Dermis microvascular lymphatic vessel endothelial cell (primary cell): ENCODE data around the gene COX6A1. TPM values are rescaled to one million over a fixed set of nuclear protein-coding genes. Genes with fewer than 3 reads are reported as not detected.

Experiments
- DNase-seq, 2 donors: peaks; one replicate each; pipeline versions ENCODE4 v3.0.0 to v3.0.0-alpha.2; 2010; ENCODE audit warnings: low read depth in 2 of 2
- total RNA-seq: library from RNA; depleted of rRNA; stranded (reverse); fragments of >200 nt; gene quantifications from 2 replicates; pipeline ENCODE4 v1.2.1, GENCODE V29; 2014

Gene COX6A1
- 417 and 434 TPM in 2 replicates for total RNA-seq

DNA sequence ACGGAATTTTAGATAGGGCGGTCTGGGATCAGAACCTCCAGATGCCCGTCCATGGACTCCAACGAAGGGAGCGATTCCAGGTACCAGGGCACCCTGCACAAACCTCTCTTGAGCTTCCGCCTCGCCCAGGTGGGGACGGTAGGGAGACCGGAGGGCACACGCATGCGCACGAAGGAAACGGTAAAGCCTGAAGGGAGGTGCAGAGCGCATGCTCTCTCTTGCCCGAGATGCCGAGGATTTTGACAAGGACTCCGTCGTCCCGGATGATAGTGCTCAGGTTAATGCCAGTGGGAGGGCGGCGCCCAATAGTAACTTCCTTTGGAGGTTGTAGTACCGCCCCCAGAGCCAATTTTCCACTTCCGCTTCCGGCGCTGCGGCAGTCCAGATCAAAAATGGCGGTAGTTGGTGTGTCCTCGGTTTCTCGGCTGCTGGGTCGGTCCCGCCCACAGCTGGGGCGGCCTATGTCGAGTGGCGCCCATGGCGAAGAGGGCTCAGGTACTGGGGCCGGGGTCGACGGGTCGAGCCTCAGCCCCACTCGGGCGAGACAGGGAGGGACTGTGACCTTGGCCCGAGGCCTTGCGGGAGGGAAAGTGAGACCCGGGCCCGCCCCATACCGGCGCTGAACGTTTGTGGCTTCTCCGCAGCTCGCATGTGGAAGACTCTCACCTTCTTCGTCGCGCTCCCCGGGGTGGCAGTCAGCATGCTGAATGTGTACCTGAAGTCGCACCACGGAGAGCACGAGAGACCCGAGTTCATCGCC, at the start of gene COX6A1:
COX6A1 (plus strand) TSS at position 379 of the 760 bp plus-strand sequence; CDS start at position 393, 14 bp downstream.
- peak; percentile 89 to 94 for DNase-seq

DNA sequence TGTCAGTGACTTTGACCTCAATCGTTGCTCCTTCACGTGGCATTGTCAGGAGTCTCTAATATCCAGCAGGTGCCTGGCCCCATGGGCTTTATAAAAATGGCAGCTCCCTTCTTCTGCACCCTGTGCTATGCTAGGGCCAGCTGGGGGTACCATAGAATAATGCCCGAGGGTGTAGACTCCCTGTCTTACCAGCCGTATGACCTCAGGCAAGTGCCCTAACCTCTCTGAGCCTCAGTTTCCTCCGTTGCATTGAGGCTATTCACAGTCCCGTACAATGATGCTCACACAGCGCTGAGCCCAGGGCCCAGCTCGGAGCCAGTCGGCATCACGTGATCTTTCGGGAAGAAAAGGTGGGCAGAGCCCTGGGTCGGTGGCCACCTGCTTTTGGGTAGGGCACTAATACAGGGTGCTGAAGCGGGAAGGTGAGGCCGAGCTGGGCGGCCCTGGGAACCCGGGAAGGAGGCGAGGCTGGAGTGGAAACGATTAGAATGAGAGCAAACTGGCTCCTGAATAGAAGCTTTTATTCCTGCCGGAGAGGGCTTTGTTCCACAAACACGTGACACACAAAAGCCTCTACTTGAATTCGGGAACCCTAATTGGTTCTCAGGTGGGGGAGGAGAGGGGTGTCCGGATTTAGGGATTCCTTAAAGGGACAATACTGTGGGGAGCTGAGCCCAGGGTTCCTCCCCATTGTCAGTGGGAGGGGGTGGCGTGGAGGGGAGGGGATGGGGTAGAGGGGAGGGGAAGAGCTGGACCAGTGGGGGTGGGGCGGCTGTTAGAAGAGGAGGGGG, 49.0 kb upstream of the COX6A1 start:
- no peak for DNase-seq

DNA sequence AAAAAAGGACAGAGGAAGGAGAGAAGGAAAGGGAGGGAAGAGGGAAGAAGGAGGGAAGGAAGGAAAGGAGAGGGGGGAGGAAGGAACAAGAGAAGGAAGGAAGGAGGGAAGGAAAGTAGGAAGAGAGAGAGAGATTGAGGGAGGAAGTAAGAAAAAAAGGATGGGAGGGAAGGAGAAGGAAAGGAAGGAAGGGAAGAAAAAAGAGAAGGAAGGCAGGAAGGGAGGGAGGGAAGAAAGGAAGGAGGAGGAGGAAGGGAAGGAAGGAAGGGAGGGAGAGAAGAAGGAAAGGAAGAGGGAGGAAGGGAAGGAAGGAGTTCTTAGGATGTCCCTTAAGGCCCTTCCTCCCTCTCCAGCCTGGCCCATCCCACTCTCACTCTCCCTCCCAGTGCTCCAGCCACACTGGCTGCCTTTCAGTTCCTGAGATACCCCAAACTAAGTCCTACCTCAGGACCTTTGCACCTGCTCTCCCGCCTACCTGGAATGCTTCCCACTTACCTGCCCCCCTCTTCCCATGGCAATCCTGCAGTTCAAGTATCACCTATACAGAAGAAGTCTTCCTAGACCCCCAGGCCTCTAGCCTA, 47.3 kb upstream of the COX6A1 start:
- no peak for DNase-seq

DNA sequence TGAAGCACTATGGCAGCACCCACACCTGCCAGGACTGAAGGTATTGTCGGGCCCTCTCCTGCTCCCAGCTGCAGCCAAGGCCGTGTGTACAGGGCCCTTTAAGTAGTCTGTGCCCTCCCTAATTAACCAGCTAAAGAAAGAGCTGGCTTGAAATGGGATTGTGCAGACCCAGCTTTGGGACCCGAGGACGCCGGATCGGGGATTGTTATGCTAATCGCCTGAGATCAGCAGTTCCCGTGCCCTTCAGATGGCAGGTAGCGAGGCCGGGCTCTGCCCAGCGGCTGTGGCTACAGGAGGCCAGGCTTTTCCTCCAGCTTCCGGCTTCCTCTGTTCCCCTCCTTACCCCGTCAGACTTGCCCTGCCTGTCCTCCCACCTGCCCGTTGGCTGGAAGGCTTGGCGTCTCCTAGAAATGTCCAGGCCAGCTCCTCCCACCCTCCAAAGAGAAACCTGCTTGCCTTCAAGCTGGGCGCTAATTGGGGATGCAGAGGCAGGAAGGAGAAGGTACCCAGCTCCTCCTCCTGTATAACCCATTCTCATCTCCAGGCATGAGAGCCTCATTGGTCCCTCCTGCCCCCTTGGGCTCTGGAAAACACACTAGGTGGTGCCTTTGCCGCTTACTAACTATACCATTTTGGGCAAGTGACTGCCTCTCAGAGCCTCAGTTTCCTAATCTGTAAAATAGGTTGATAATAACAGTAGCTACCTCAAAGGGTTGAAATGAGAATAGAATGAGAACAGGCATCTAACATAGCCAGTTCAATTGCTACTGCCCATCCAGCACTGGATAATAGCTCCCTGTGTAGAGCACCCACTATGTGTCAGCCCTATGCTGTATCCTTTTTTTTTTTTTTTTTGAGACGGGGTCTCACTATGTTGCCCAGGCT, 43.2 kb upstream of the COX6A1 start:
- DNase-seq: no peak

DNA sequence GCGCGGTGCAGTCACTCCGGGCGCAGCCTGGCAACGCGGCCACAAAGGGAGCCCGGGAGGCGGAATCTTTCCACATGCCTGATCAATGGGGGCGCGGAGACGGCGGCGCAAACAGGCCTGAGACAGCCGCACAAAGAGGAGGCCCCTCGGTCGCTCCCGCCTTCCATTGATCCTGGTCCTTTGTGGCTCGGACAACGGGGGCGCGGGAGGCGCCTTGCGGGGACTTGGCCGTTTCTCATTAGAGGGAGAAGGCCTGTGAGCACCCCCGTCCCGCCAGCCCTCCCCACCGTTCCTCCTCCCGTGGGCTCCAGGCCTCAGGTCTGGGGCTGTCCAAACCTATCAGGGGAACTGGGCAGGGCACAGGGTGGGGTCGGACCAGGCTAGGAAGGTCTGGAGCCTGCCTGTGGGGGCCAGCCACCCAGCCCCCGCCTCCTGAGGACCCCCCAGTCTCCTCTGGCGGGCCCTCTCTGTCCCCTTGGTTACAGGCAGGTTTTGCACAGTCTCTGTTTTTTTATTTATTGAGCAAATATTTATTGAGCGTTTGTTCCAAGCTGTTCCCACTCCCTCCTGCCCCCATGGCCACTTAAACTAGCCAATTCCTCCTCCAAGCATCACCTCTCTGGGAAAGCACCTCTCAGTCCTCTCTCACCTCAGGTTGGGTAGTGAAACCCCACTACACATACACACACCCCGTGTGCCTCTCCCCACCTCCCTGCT, 39.9 kb upstream of the COX6A1 start:
- DNase-seq: no peak

DNA sequence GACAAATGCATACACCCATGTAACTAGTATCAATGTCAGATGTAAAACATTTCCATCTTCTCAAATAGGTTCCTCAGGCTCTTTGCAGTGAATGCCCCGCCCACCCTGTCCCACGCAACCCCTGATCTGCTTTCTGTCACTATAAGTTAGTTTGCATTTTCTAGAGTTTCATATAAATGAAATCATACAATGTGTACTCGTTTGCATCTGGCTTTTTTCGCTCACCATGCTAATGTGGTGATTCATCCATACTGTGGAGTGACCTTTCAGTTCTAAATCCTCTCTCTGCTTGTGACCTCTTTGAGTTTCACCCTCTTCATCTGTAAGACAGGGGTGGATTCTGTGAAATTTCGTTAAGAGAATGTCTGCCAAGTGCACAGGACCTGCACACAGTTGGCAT, 38.4 kb upstream of the COX6A1 start:
- no peak for DNase-seq

DNA sequence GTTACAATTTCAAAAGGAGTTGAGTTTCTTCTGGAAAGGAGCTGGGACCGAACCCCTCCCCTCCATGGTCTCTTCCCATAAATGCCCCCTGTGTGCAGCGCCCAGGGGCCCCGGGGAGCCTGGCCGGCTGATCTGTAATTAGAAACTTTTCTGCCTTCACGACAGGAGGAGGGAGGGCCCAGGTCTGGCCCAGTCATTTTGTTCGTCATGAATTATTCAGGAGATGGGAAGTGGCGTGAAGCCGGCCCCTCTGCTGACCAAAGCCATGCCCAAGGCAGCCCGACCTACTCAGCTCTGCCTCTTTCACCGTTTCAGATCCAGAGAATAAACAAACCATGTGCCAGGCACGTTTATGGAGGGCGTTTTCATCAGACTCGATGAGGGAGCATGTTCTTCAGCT, 35.7 kb upstream of the COX6A1 start:
- no peak for DNase-seq

DNA sequence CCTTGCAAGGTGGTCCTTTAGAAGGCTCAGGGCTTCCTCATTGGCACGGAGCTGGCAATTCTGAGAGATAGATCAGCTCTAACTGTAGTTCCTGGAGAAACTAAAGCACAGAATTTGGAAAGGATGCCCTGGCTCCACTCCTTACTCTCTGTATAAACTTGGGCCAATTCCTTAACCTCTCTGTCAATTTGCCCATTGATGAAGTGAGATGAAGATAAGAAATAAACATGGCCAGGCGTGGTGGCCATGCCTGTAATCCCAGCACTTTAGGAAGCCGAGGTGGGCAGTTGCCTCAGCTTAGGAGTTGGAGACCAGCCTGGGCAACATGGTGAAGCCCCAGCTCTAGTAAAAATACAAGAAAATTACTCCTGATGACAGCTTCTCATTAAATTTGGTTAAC, 34.0 kb upstream of the COX6A1 start:
- no peak for DNase-seq

DNA sequence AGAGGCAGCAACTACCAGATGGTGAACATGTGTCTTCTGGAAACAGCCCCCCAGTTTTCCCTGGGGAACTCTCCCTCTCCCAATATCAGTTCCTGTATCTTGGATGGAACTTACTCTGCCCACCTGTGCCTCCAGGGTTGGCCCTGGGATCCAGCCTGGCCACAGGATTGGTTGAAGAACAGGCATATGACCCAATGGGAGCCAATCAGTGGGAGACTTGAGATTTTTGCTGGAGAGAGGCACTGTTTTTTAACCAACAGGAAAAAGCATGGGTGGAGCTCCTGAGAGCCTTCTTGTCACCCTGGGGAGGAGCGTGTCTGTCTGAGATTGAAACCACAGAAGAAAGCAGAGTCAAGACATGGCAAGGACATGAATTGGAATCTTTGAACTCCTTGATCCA, 33.6 kb upstream of the COX6A1 start:
- DNase-seq: no peak

DNA sequence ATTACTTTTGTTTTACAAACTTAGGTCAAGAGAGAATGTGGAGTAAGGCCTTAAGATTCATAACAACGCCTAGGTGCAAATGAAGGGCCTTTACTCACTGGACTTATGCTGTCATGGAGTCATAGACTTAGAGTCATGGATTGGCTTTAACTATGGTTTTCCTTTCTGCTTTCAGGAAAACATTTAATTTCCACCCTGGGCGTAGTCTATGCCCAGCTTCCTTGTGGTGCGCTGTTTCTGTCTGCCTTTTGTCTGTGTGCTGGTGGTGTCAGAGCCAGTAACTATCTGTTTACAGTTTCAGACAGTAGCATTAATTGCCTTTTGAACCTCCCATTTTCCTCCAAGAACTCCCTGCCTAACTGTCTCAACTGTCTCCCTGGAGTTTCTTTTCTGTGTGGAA, 31.8 kb upstream of the COX6A1 start:
- DNase-seq: no peak

DNA sequence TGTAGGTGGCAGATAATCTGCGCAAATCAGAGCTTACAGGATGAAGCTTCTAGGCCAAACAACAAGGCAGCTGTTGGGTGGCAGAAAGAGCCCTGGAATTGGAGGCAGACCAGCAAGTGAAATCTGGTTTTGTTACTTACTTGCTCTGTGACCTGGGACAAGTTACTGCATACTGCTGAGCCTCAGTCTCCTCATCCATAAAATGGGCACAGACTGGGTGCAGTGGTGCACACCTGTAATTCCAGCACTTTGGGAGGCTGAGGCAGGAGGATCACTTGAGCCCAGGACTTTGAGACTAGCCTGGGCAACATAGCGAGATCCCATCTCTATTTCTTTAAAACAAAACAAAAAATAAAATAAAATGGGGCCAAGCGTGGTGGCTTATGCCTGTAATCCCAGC, 31.4 kb upstream of the COX6A1 start:
- no peak for DNase-seq

DNA sequence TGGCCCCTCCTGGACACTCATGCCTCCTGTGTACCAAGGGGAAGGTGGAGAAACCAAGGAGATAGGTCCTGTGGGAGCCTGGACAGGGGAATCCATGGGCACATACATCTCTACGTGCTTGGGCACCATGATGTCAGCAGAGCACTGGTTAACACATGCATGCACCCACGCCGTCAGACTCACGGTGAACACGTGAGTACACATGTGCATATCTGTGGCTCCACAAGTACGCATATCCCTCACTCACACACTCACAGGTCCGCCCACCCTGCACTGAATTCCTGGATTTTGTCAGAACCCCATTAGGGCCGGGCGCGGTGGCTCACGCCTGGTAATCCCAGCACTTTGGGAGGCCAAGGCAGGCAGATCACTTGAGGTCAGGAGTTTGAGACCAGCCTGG, 29.1 kb upstream of the COX6A1 start:
- DNase-seq: no peak

DNA sequence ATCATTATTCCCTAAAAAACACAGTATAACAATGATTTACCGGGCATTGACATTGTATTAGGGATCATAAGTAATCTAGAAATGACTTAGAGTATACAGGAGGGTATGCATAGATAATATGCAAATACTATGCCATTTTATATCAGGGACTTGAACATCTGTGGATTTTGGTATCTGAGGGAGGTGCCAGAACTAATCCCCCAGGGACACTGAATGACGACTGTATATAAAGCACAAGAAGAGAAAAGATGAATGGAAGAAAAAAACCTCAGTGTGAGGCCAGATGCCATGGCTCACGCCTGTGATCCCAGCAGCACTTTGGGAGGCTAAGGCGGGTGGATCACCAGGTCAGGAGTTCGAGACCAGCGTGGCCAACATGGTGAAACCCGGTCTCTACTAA, 25.5 kb upstream of the COX6A1 start:
- no peak for DNase-seq

DNA sequence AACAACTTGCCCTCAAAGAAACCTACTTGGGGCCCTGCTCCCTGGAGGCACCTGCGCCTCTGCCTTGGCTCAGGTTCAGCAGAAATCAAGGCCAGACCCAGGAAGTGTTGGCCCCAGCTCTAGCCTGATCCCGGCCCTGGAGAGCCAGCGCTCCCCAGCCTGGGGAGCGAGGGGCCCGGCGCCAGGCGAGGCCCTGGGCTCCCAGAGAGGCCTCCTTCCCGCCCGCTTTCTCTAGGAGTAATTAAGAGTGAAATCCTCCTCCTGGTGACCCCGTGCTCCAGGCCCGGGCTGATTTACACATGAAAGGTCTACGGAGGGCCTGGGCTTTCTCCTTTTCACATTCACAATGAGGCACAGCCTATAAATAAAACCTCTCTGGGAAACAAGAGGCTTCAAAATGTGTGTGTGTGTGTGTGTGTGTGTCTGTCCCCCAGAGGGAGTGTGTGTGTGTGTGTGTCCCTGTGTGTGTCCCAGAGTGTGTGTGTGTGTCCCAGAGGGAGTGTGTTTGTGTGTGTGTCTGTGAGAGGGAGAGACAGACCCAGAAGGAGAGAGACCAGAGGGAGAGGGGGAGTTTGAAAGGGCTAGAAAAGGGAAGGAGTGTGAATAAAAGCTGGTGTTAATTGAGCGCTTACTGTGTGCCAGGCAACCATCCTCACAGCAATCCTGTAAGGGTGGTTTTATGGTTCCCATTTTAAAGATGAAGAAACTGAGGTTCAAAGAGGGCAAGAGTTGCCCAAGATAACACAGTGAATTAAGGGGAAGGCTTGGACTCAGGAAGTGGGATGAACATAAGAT, 23.8 kb upstream of the COX6A1 start:
- DNase-seq: no peak

DNA sequence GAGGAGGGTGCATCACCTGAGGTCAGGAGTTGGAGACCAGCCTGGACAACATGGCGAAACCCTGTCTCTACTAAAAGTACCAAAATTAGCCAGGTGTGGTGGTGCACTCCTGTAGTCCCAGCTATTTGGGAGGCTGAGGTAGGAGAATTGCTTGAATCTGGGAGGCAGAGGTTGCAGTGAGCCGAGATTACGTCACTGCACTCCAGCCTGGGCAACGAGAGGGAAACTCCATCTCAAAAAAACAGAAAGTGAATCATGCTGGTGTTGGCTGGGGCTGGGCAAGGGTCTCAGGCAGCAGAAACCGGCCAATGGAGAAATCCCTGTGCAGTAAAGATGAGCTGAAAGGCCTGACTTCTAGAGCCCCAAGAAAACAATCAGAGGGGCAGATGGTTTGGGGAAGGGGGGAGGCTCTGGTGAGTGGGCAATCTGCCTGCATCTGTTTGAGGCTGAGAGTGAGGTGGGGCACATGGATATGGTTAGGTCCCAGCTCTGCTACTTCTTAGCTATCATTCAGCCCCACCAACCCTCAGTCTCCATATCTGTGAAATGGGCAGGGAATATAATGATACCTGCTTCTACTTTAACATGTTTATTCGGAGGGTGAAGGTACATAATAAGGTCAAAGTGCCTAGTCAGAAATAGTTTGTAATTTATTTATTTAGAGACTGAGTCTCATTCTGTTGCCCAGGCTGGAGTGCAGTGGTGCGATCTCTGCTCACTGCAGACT, 21.3 kb upstream of the COX6A1 start:
- DNase-seq: no peak

DNA sequence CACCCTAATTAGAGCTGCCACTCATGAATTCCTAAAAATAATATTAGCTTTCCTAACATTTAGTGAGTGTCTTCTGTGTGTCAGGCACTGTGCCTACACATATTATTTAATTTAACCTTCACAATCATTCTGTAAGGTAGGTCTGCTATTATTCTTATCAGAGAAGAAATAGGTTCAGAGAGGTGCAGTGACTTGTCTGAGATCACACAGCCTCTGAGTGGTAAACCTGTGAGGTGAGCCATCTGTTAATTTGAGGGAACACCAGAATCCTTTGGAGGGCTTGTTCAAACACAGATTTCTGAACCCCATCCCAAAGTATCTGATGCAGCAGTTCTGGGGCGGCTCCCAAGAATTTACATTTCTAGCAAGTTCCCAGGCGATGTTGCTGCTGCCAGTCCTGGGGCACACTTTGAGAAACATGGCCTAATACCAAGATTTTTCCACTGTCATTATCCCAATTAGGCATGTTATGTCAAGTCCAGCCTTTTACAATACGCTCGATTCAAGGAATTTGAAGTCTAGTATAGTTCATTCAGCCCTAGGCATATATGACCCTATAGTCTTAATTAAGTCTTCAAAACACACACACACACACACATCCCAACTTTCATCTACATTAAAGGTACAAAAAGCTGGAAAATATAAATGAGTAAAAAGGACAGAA, 19.9 kb upstream of the COX6A1 start:
- no peak for DNase-seq

DNA sequence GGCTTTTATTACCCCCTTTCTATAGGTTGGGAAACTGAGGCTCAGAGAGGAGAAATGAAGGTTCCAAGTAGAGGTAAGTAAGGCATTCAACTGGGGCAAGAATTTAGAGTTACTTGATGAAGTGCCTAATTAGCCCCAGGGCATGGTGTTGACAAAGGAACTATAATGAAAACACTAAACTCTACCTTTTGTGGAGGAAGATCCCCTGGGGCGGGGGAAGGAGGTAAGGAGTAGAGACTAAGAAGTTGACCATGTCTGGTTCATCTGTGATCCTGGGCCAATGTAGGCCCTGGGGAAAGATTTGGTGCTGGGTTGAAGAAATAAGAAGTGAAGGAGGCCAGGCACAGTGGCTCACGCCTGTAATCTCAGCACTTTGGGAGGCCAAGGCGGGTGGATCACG, 16.2 kb upstream of the COX6A1 start:
- DNase-seq: no peak

DNA sequence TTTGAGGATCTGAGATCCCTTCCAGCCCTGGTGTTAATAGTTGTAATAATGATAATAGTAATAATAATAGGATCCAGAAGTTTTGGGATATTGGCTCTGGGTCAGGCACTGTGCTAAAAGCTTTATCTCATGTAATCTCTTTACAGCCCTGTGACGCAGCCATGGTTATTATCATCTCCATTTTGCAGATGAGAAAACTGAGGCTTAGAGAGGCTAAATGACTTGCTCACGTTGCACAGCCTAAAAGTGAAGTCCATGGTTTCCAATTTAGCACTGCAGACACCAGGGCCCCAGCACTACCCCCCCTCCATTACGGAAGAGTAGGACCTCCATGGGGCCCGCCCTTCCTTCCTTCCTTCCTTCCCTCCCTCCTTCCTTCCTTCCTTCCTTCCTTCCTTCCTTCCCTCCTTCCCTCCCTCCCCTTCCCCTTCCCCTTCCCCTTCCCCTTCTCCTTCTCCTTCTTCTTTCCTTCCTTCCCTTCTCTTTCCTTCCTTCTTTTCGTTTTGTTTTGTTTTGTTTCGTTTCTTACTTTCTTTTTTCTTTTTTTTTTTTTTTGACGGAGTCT, 14.9 kb upstream of the COX6A1 start:
- DNase-seq: no peak

DNA sequence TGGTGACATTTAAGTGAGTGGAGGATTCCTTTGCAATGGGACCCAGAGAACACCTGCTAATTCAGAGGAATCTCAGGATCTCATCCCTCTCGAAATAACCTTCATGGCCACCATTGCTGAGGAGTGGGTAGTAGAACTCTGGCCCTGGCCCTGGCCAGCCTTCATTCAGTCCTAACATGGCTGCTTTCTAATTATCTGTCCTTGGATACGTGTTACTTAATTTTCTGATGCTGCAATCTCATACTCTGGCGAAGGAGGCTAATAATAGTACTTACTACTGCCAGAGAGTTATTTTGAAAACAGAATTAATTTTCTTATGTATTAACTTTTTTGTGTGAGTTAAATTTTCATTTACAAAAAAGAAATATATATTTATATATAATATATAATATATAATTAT, 12.1 kb upstream of the COX6A1 start:
- DNase-seq: no peak
